Uterus (tissue), 4 donors: ENCODE data around the gene RIOK1. TPM values are rescaled to one million over a fixed set of nuclear protein-coding genes. Genes with fewer than 3 reads are reported as not detected.

Source experiments
- DNase-seq, 2 donors: peaks; one replicate each; pipeline ENCODE4 v3.0.0-alpha.2; 2019 to 2020
- H3K27ac ChIP-seq, 2 donors: fragments of 200-600 bp; sonication (generic); 1 replicate in 1 of 2; 2 replicates in 1 of 2; pipeline ENCODE4 v1.5.1; 2016 to 2018
- H3K27me3 ChIP-seq, 2 donors: fragments of 200-600 bp; sonication (generic); one replicate each; pipeline ENCODE4 v1.5.1; 2018 to 2019; ENCODE audit warnings: control low read depth in 1 of 2
- H3K36me3 ChIP-seq, 2 donors: fragments of 200-600 bp; sonication (generic); one replicate each; pipeline ENCODE4 v1.5.1; 2019; ENCODE audit warnings: control low read depth in 1 of 2
- H3K4me1 ChIP-seq, 2 donors: fragments of 200-600 bp; sonication (generic); one replicate each; pipeline ENCODE4 v1.5.1; 2018 to 2019; ENCODE audit warnings: control low read depth in 1 of 2
- H3K4me3 ChIP-seq, 2 donors: fragments of 200-600 bp; sonication (generic); 1 replicate in 1 of 2; 2 replicates in 1 of 2; pipeline ENCODE4 v1.5.1; 2018 to 2019; ENCODE audit warnings: mild to moderate bottlenecking in 1 of 2
- H3K9me3 ChIP-seq, 2 donors: fragments of 200-600 bp; sonication (generic); one replicate each; pipeline ENCODE4 v1.5.1; 2019; ENCODE audit warnings: control low read depth in 1 of 2
- CTCF ChIP-seq, 4 experiments: fragments of 200-600 bp in 2 of 4; fragments of 450-650 bp in 2 of 4; sonication (generic) in 2 of 4; IDR thresholded peaks; one replicate each; pipeline ENCODE4 v1.5.1; 2016 to 2019; ENCODE audit warnings: antibody characterized with exemption in 4 of 4, mild to moderate bottlenecking in 2 of 4, moderate library complexity in 1 of 4
- POLR2A ChIP-seq, 2 donors: fragments of 450-650 bp; IDR thresholded peaks; one replicate each; pipeline ENCODE4 v1.6.1; 2016; ENCODE audit warnings: antibody characterized with exemption in 2 of 2, mild to moderate bottlenecking in 1 of 2, moderate library complexity in 1 of 2
- intact Hi-C: fragments of 100-400 bp; cut with DNase I; formaldehyde crosslinking; loops from one replicate; pipeline ENCODE4 v1.15.1; 2023; ENCODE audit warnings: low total_unique reads
- total RNA-seq, 4 donors: library from RNA; depleted of rRNA in 3 of 4; stranded (reverse); fragments of >200 nt in 3 of 4; gene quantifications; one replicate each; pipeline versions ENCODE4 v1.1.0 to v1.2.4, GENCODE V29; 2014 to 2023
- donor health status: DM: yes; HTN: yes; CAD: no.

RIOK1 gene
- total RNA-seq, 4 donors from 2014 or later = 11.5 to 58.4 (median 22.8) TPM

GRCh38 chr6:7426447-7427169 lies 37.0 kb downstream of the RIOK1 start:
- TF ChIP-seq POLR2A (IDR thresholded peaks at IDR 0.05) (no peak), CTCF (IDR thresholded peaks at IDR 0.05) (no peak)
- intact Hi-C loops = no loop called here
- no peak overlapping the region for H3K4me3 ChIP-seq
- H3K36me3 ChIP-seq = no peaks in the 10 kb centered on the region
- H3K4me1 ChIP-seq = no peaks in the 10 kb centered on the region
- no peaks in the 10 kb centered on the region for H3K27me3 ChIP-seq
- H3K27ac ChIP-seq = no peak overlapping the region
- no peak for DNase-seq
- H3K9me3 ChIP-seq = no peaks in the 10 kb centered on the region

GRCh38 chr6:7431313-7431673 lies 41.7 kb downstream of the RIOK1 start:
- H3K4me3 ChIP-seq = no peak overlapping the region
- no peak for DNase-seq
- TF ChIP-seq POLR2A (IDR thresholded peaks at IDR 0.05) (no peak), CTCF (IDR thresholded peaks at IDR 0.05) (no peak)
- H3K4me1 ChIP-seq = no peaks in the 10 kb centered on the region
- H3K36me3 ChIP-seq = no peaks in the 10 kb centered on the region
- intact Hi-C loops = no loop called here
- no peak overlapping the region for H3K27ac ChIP-seq
- H3K9me3 ChIP-seq = no peaks in the 10 kb centered on the region
- H3K27me3 ChIP-seq = no peaks in the 10 kb centered on the region

GRCh38 chr6:7431674-7432390 lies 42.2 kb downstream of the RIOK1 start:
- no peak for DNase-seq
- Histone ChIP-seq H3K36me3 (no peaks in the 10 kb centered on the region), H3K4me1 (no peaks in the 10 kb centered on the region), H3K27ac (no peak overlapping the region), H3K27me3 (no peaks in the 10 kb centered on the region), H3K9me3 (no peaks in the 10 kb centered on the region), H3K4me3 (no peak overlapping the region)
- intact Hi-C loops = no loop called here
- no peak for TF ChIP-seq POLR2A (IDR thresholded peaks at IDR 0.05)
- TF ChIP-seq CTCF (IDR thresholded peaks at IDR 0.05) = no peak

GRCh38 chr6:7432391-7433120 lies 42.9 kb downstream of the RIOK1 start:
- Histone ChIP-seq H3K9me3 (no peaks in the 10 kb centered on the region), H3K36me3 (no peaks in the 10 kb centered on the region), H3K4me1 (no peaks in the 10 kb centered on the region), H3K27ac (no peak overlapping the region), H3K4me3 (no peak overlapping the region), H3K27me3 (no peaks in the 10 kb centered on the region)
- intact Hi-C loops = no loop called here
- TF ChIP-seq POLR2A (IDR thresholded peaks at IDR 0.05) (no peak), CTCF (IDR thresholded peaks at IDR 0.05) (no peak)
- no peak for DNase-seq

- Histone ChIP-seq H3K27ac (no peak overlapping the region), H3K36me3 (no peaks in the 10 kb centered on the region), H3K9me3 (no peaks in the 10 kb centered on the region), H3K4me3 (no peak overlapping the region), H3K27me3 (no peaks in the 10 kb centered on the region), H3K4me1 (no peaks in the 10 kb centered on the region)
- no peak for DNase-seq
- intact Hi-C loops = no loop called here
- TF ChIP-seq POLR2A (IDR thresholded peaks at IDR 0.05) = no peak
- no peak for TF ChIP-seq CTCF (IDR thresholded peaks at IDR 0.05)
Measured at GRCh38 chr6:7433121-7433617, 43.6 kb downstream of the RIOK1 start.
